Left renal pelvis (tissue), 4 donors: ENCODE data around the gene CDH13. TPM values are rescaled to one million over a fixed set of nuclear protein-coding genes. Genes with fewer than 3 reads are reported as not detected.

ENCODE experiments used
- DNase-seq, 4 donors: peaks; one replicate each; pipeline ENCODE4 v3.0.0-alpha.2; 2013; ENCODE audit warnings: low read depth in 4 of 4, low spot score in 3 of 4
- polyA plus RNA-seq, 4 donors: library from polyadenylated mRNA; unstranded; fragments of 120-200 nt; gene quantifications; one replicate each; pipeline ENCODE4 v1.2.1, GENCODE V29; 2013; ENCODE audit not compliant: insufficient read length in 4 of 4

The CDH13 gene
- polyA plus RNA-seq, 4 donors = 4.9 to 18.0 (median 11.3) TPM

- DNase-seq = no peak
Observed at GRCh38 chr16:83085660-83086059, 458.9 kb downstream of the CDH13 start.

- no peak for DNase-seq
Observed at GRCh38 chr16:83095941-83096692, 469.3 kb downstream of the CDH13 start.

GRCh38 chr16:83098536-83098935 is 471.8 kb downstream of the CDH13 start:
- DNase-seq = no peak

- no peak for DNase-seq
Observed at GRCh38 chr16:83100679-83101078, 473.9 kb downstream of the CDH13 start.

- DNase-seq = no peak
Observed at GRCh38 chr16:83102336-83102735, 475.6 kb downstream of the CDH13 start.

- no peak for DNase-seq
Observed at GRCh38 chr16:83105279-83106077, 478.7 kb downstream of the CDH13 start.

- no peak for DNase-seq
Observed at GRCh38 chr16:83109490-83110125, 482.8 kb downstream of the CDH13 start.

- no peak for DNase-seq
Observed at GRCh38 chr16:83110269-83110668, 483.5 kb downstream of the CDH13 start.

GRCh38 chr16:83113317-83113716 is 486.5 kb downstream of the CDH13 start:
- no peak for DNase-seq

GRCh38 chr16:83113811-83114210 is 487.0 kb downstream of the CDH13 start:
- DNase-seq = no peak

- DNase-seq = no peak
Observed at GRCh38 chr16:83115491-83116232, 488.9 kb downstream of the CDH13 start.

- no peak for DNase-seq
Observed at GRCh38 chr16:83116274-83116892, 489.6 kb downstream of the CDH13 start.

- DNase-seq = no peak
Observed at GRCh38 chr16:83117810-83118209, 491.0 kb downstream of the CDH13 start.

GRCh38 chr16:83118365-83118764 is 491.6 kb downstream of the CDH13 start:
- no peak for DNase-seq

- no peak for DNase-seq
Observed at GRCh38 chr16:83125999-83126568, 499.3 kb downstream of the CDH13 start.

- no peak for DNase-seq
Observed at GRCh38 chr16:83128041-83128440, 501.3 kb downstream of the CDH13 start.

GRCh38 chr16:83130039-83130438 is 503.3 kb downstream of the CDH13 start:
- no peak for DNase-seq

GRCh38 chr16:83134638-83135037 is 507.9 kb downstream of the CDH13 start:
- DNase-seq = no peak

- no peak for DNase-seq
Observed at GRCh38 chr16:83136419-83136818, 509.6 kb downstream of the CDH13 start.

- no peak for DNase-seq
Observed at GRCh38 chr16:83136924-83137323, 510.2 kb downstream of the CDH13 start.
